Endometrium (tissue), 2 donors: Measurements from ENCODE around the gene FERMT1.
"Not testable (repeated sequence)": the region's sequence is repeated elsewhere in the genome, so short reads cannot be mapped to it uniquely, and the experiment has no call there.

Experiments used
- FAIRE-seq: peaks from 2 replicates; lab custom pipeline; 2012; peaks lifted over from hg19 to GRCh38; lab: Jason Lieb, UNC
- donor health status: control.
- donor health status: control.

Gene FERMT1

DNA sequence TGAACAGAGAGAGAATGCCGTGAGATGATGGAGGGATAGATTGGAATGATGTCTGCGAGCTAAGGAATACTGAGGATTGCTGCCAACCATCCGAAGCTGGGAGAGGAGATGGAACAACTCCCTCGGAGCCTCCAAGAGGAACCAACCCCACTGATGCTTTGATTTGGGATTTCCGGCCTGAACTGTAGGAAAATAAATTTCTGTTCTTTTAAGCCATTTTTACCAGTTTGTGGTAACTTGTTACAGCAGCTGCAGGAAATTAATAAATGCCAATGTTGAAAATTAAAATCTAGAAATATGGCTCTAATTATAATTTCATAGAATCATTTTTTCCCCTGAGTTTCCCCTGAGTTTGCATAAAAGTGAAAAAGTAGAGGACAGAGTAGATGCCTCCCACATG, 83.1 kb downstream of the FERMT1 start:
- no peak for FAIRE-seq

DNA sequence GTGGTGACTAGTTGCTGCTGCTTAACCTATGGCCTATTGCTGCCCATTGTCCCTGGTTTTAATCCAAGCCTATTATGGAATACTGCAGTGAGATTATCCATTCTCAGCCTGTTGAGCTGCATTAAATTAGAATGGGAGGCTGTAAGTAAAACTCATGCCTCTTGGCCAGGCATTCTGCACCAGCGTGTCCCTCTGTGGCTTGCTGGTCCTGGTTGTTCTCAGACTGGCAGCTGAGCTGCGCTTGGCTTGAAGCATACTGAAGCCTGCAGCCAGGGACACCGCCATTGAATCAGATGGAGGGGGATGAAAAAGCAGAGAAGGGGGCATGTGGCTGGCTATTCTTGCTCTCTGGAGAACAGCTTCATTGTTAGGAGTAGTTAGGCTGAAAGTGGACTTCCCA, 84.6 kb downstream of the FERMT1 start:
- no peak for FAIRE-seq

DNA sequence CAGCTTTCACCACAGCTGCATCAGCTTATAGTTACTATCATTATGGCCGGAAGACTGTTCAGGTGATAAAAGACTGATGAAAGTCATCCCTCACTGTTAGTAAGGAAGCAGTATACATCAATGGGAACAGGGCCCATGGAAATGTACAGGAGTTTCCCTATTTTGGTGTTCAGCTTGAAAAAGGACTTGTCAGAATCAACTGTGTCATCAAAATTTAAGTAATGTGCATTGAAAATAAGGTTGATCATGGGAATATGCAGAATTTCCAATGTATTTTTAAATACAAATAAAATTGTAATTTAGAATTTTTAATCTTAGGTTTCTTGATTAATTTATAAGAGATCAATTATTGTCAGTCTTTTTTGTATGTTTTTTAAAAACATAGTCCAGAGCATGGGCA, 85.7 kb downstream of the FERMT1 start:
- no peak for FAIRE-seq

DNA sequence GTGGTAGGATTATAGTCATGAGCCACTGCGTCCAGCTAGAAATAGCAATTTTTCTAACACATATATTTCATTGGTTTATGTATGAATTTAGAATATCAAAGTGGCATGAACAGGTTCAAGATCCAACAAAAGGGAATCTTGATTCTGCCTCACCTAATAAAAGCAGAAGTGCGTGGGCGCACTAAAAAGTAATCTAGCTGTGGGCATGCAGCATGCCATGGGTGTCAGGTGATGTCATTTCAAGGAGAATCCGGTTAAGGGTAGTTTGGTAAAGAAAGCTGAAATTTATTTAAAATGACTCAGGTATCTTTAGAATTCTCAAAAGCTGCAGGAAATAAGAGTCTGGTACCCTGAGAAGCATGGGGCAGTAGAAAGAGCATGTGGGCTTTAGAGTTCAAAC, 86.6 kb downstream of the FERMT1 start:
- FAIRE-seq: no peak

DNA sequence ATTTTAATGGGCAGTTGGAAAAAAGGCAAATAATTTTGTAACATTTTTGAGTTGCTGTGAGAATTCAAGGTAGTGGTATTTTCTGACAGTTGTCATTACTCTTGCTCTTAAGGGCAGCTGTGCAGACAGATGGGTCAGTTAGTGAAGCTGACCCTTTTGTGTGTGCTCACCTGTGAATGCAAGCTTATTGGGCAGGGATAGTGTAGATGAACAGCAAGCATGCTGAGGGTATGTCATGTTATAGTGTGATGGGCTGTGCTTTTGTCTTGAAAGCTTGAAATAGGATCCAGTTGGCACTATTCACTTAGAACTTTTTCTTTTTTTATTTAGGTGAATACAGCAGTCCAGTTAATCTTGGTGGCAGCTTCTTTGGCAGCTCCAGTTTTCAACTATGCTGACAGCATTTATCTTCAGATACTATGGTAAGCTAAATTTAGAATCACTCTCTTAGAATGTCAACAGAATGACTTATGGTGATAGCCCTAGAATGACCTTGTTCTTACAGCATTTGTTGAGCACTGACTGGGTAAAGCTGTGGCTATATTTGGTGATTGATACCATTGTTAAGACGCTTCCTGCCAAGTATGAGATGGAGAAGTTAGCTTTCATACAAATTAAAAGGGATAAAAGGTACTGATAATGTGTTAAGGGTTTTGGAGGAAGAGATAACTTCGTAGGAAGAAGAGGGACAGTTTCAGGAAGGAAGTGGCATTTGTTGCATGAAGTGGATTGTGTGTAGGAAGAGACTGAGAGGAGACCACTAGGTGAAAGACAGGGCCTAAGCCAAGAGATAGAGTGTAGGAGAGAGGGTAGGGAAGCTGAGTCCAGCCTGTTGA, 88.5 kb downstream of the FERMT1 start:
- FAIRE-seq: no peak

DNA sequence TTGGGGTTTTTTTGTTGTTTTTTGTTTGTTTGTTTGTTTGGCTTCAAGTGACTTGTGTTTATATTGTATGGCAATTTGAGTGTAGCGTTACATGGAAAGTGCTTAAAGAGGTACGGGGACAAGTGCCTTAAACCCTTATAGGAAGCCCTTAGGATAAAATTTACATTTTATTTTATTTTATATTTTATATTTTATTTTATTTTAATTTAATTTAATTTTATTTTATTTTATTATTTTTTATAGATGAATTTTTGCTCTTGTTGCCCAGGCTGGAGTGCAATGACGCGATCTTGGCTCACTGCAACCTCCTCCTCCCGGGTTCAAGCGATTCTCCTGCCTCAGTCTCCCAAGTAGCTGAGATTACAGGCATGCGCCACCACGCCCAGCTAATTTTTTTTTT, 89.9 kb downstream of the FERMT1 start:
- FAIRE-seq: not testable (repeated sequence)

DNA sequence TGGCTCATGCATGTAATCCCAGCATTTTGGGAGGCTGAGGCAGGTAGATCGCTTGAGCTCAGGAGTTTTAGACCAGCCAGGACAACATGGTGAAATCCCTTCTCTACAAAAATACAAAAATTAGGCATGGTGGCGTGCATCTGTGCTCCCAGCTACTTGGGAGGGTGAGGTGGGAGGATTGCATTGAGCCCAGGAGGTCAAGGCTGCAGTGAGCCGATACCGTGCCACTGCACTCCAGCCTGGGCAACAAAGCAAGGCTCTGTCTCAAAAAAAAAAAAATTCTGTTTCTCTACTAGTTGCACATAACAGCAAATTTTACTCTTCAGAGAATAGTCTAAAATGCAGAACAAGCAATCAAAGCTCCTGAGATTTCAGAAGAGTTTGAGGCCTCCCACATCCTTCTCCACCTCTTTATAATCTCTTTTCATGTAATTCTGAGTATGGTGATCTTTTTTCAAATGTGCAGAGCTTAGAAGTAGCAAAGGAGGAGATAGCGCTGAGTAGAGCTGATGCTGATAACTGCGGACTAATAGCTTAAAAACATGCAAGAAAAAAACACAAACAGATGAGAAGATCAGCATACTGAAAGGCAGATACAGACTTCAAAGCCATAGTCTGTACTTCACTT, 92.3 kb downstream of the FERMT1 start:
- FAIRE-seq: no peak

DNA sequence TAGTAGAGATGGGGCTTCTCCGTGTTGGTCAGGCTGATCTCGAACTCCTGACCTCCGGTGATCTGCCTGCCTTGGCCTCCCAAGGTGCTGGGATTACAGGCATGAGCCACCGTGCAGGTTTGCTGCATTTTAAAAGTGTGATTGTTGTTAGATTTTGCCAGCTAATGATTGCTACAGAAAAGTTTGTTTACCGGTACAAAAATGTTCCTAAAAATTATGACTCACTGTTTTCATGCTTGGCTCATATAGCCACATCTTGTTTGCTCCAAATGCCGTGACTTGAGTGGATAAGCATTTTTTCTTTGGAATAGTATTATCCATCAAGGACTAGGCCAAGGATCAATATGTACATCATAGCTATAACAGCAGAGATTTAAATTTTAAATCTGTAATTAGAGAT, 93.3 kb downstream of the FERMT1 start:
- no peak for FAIRE-seq

DNA sequence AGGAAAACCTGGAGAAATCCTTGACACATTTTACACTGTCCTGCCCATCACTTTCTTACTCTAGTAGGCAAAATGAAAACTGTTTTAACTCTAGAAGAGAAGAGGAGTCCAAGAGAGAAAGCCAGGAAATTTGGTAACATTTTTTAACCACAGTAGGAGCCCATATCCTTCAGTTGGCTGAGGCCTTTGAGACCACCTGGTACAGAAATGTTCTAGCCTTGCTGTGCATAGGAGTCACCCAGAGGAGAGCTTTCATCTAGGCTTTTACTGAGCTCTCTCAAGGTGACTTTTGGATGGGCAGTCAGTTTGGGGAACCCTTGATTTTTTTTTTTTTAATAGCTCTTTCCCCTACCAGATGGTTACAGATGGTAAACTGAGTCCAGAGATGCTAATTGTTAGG, 94.0 kb downstream of the FERMT1 start:
- FAIRE-seq: no peak

DNA sequence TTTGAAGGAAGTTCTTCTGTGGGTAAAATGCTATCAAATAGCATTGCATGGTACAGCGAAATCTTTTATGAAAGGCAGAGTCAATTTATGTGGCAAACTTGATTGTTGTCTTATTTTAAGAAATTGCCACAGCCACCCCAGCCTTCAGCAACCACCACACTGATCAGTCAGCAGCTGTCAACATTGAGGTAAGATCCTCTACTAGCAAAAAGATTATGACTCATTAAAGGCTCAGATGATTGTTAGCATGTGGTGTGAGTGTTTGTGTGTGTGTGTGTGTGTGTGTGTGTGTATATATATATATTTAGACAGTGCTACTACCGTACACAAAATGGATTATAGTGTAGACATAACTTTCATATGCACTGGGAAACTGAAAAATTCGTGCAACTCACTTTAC, 96.8 kb downstream of the FERMT1 start:
- FAIRE-seq: no peak
